ENCODE data around the gene LGI2.

DNA sequence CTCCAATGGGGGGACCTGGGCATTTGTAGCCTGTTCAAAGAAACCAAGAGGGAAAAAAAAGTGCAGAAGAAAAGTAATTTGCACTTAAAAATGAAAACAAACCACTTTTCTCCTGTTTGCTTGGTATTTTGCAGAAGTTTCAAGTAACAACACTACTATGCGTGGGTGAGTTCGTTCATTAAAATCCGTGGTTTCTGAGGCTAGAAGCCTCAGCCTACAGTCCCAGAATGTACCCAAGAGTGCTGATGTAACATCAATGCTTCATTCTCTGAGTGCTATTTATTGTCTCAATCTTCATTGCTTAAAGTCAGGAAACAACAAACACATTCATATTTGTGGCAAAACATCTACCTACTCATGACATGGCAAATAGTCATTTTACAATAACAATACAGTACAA lies 29.2 kb downstream of the LGI2 start:
- TF ChIP-seq ATF1 (CRISPR knock-in tag; IDR thresholded peaks at IDR 0.05) (no peak), ATF1 (tag; IDR thresholded peaks at IDR 0.05) (no peak), ZNF717 (CRISPR knock-in tag; IDR thresholded peaks at IDR 0.05) (no peak), POLR2AphosphoS5 (IDR thresholded peaks at IDR 0.05; ENCODE audit: control insufficient read depth, insufficient read depth, low read depth, low read length) (no peak), RAD21 (CRISPR knock-in tag; conservative IDR thresholded peaks at IDR 0.05 in 1 of 2, IDR thresholded peaks at IDR 0.05 in 1 of 2) (no peak), YY1 (IDR thresholded peaks at IDR 0.05; ENCODE audit: borderline replicate concordance in 1 of 3, control insufficient read depth in 1 of 3, extremely low read depth in 1 of 3, insufficient read depth in 3 of 3, insufficient read length in 1 of 3, insufficient replicate concordance in 2 of 3, low read depth in 1 of 3, low read length in 2 of 3) (no peak), FOXK2 (conservative IDR thresholded peaks at IDR 0.05 in 1 of 2, IDR thresholded peaks at IDR 0.05 in 1 of 2; ENCODE audit: low read depth in 2 of 2) (no peak), KLF16 (IDR thresholded peaks at IDR 0.05) (no peak), EZH2 (IDR thresholded peaks at IDR 0.05; ENCODE audit: borderline replicate concordance, low read depth, low read length) (no peak)
